ENCODE results near the gene C19orf85. TPM values are rescaled to one million over a fixed set of nuclear protein-coding genes. Genes with fewer than 3 reads are reported as not detected.

Gene C19orf85
- total and polyA plus RNA-seq, 3 experiments from 2014 or later, result not detected

- CTCF ChIA-PET, result interaction anchor here (1.0 to 6.4 kb wide), 2 partner anchors 16 to 20 kb away, joined by 8 to 34 read pairs; no protein-coding TSS in a partner anchor
- POLR2A ChIA-PET, result no interaction called here
- H3K4me3 Mint-ChIP-seq, result peak within 1 kb of the TSS in 5 of 7 donors; percentile 19 to 83 (median 48)
These were observed 23.6 kb upstream of the C19orf85 start, which contains the start of gene SSC5D for GRCh38 chr19:55487924-55488687. SSC5D (plus strand) TSS chr19:55488436; CDS start chr19:55488590, 154 bp downstream.

GRCh38 chr19:55486971-55487923 lies 22.7 kb upstream of the C19orf85 start:
- POLR2A ChIA-PET, result interaction anchor here (0.7 kb wide), 1 partner anchor 11 kb away, joined by 3 read pairs; no protein-coding TSS in a partner anchor
- Mint-ChIP-seq H3K9me3 (no peaks in the 10 kb centered on the region), H3K27ac (peak overlapping the region; percentile 3 to 86 (median 58)), H3K27me3 (peaks cover 2 to 8% of the 10 kb centered on the region in 2 donors), H3K36me3 (peaks cover 0 to 5% (median 0%) of the 10 kb centered on the region in 3 donors), H3K4me1 (peaks cover 5 to 26% (median 9%) of the 10 kb centered on the region in 3 donors), H3K4me3 (peak overlapping the region in 5 of 7 donors; percentile 19 to 83 (median 48))
- Histone ChIP-seq H3K27ac (ENCODE audit: low read depth, low read length) (peak overlapping the region; percentile 57), H3K27me3 (ENCODE audit: insufficient read depth, low read length, poor library complexity, severe bottlenecking) (no peaks in the 10 kb centered on the region), H3K36me3 (ENCODE audit: insufficient read depth, low read length) (no peaks in the 10 kb centered on the region), H3K9me3 (ENCODE audit: low read length) (no peaks in the 10 kb centered on the region), H3K4me1 (ENCODE audit: insufficient read depth, low read length) (peaks cover 10% of the 10 kb centered on the region), H3K4me3 (ENCODE audit: low read length) (no peak overlapping the region)
- CTCF ChIA-PET, result interaction anchor here (1.0 to 6.4 kb wide), 2 partner anchors 17 to 19 kb away, joined by 8 to 34 read pairs; no protein-coding TSS in a partner anchor
- no peak for DNase-seq

More at GRCh38 chr19:55487924-55488687, 23.6 kb upstream of the C19orf85 start, which contains the start of gene SSC5D:
- Histone ChIP-seq H3K4me1 (ENCODE audit: insufficient read depth, low read length) (peaks cover 10% of the 10 kb centered on the region), H3K4me3 (ENCODE audit: low read length) (no peak within 1 kb of the TSS), H3K27ac (ENCODE audit: low read depth, low read length) (peak within 1 kb of the TSS; percentile 57), H3K9me3 (ENCODE audit: low read length) (no peaks in the 10 kb centered on the region), H3K36me3 (ENCODE audit: insufficient read depth, low read length) (no peaks in the 10 kb centered on the region), H3K27me3 (ENCODE audit: insufficient read depth, low read length, poor library complexity, severe bottlenecking) (no peaks in the 10 kb centered on the region)
- peaks cover 0 to 1% (median 0%) of the 10 kb centered on the region in 3 donors for H3K36me3 Mint-ChIP-seq
- peak within 1 kb of the TSS in 7 of 8 donors; percentile 3 to 86 (median 66) for H3K27ac Mint-ChIP-seq
- peaks cover 2 to 10% of the 10 kb centered on the region in 2 donors for H3K27me3 Mint-ChIP-seq
- no peaks in the 10 kb centered on the region for H3K9me3 Mint-ChIP-seq
- no peak for DNase-seq
- H3K4me1 Mint-ChIP-seq, result peaks cover 5 to 26% (median 9%) of the 10 kb centered on the region in 3 donors

- peak overlapping the region; percentile 57 for H3K27ac ChIP-seq (ENCODE audit: low read depth, low read length)
- peaks cover 0 to 8% (median 0%) of the 10 kb centered on the region in 3 donors for H3K36me3 Mint-ChIP-seq
- H3K36me3 ChIP-seq (ENCODE audit: insufficient read depth, low read length), result no peaks in the 10 kb centered on the region
- peaks cover 10% of the 10 kb centered on the region for H3K4me1 ChIP-seq (ENCODE audit: insufficient read depth, low read length)
- H3K27me3 Mint-ChIP-seq, result no peaks in the 10 kb centered on the region
- no peaks in the 10 kb centered on the region for H3K9me3 ChIP-seq (ENCODE audit: low read length)
- H3K4me3 ChIP-seq (ENCODE audit: low read length), result no peak overlapping the region
- peaks cover 5 to 26% (median 9%) of the 10 kb centered on the region in 3 donors for H3K4me1 Mint-ChIP-seq
- no peaks in the 10 kb centered on the region for H3K27me3 ChIP-seq (ENCODE audit: insufficient read depth, low read length, poor library complexity, severe bottlenecking)
- peak overlapping the region in 6 of 8 donors; percentile 77 to 96 (median 90) for H3K27ac Mint-ChIP-seq
- CTCF ChIA-PET, result interaction anchor here (2.4 to 6.4 kb wide), 2 partner anchors 11 to 18 kb away, joined by 10 to 34 read pairs; partner anchors contain the start of gene ZNF628
- POLR2A ChIA-PET, result interaction anchor here (0.7 to 1.9 kb wide), 2 partner anchors 10 kb away, joined by 3 to 14 read pairs; partner anchors contain the start of gene ZNF628
- H3K9me3 Mint-ChIP-seq, result no peaks in the 10 kb centered on the region
- H3K4me3 Mint-ChIP-seq, result peak overlapping the region; percentile 72 to 87 (median 75)
- no peak for DNase-seq
These were observed 21.8 kb upstream of the C19orf85 start for GRCh38 chr19:55486043-55486970.

DNA sequence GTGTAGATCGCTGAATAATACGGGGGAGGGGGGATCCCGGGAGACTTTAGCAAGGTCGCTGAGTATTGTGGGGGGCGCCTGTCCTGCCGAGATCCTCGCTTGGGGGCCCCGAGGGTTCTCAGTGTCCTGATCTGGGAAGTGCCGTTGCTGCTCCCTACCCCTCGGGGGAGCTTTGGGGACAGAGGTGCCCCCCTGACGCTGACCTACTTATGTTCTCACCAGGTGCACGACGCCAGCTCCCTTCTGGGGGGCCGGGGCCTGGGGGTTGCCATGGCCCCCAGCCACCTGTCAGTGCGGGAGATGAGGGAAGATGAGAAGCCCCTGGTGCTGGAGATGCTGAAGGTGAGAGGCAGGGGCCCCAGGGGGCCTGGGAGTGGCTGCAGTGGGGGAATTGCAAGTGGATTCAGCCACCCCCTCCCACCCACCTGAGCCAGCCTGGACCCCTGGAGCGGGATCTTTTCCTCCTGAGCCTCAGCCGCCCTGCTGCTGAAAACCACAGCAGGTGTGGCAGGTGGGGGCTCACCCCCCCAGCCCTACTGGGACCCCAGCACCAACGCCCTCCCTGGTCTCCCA lies 21.0 kb upstream of the C19orf85 start:
- no peaks in the 10 kb centered on the region for H3K27me3 Mint-ChIP-seq
- H3K27ac Mint-ChIP-seq, result peak overlapping the region; percentile 77 to 98 (median 90)
- H3K36me3 Mint-ChIP-seq, result peaks cover 0 to 10% (median 0%) of the 10 kb centered on the region in 3 donors
- H3K9me3 ChIP-seq (ENCODE audit: low read length), result no peaks in the 10 kb centered on the region
- H3K9me3 Mint-ChIP-seq, result no peaks in the 10 kb centered on the region
- ChIA-PET POLR2A (interaction anchor here (0.6 to 1.9 kb wide), 5 partner anchors 9 to 226 kb away, joined by 3 to 14 read pairs (median 6); partner anchors contain the start of genes ISOC2, PPP6R1, UBE2S and ZNF628), CTCF (interaction anchor here (0.8 to 6.4 kb wide), 3 partner anchors 10 to 147 kb away, joined by 4 to 34 read pairs (median 10); partner anchors contain the start of gene ZNF628)
- H3K4me3 Mint-ChIP-seq, result peak overlapping the region; percentile 73 to 88 (median 77)
- no peaks in the 10 kb centered on the region for H3K27me3 ChIP-seq (ENCODE audit: insufficient read depth, low read length, poor library complexity, severe bottlenecking)
- DNase-seq, result peak in 1 of 5 donors; percentile 39
- peak overlapping the region; percentile 61 for H3K27ac ChIP-seq (ENCODE audit: low read depth, low read length)
- peak overlapping the region; percentile 64 for H3K4me3 ChIP-seq (ENCODE audit: low read length)
- no peaks in the 10 kb centered on the region for H3K36me3 ChIP-seq (ENCODE audit: insufficient read depth, low read length)
- H3K4me1 ChIP-seq (ENCODE audit: insufficient read depth, low read length), result peaks cover 10% of the 10 kb centered on the region
- H3K4me1 Mint-ChIP-seq, result peaks cover 5 to 27% (median 11%) of the 10 kb centered on the region in 3 donors

DNA sequence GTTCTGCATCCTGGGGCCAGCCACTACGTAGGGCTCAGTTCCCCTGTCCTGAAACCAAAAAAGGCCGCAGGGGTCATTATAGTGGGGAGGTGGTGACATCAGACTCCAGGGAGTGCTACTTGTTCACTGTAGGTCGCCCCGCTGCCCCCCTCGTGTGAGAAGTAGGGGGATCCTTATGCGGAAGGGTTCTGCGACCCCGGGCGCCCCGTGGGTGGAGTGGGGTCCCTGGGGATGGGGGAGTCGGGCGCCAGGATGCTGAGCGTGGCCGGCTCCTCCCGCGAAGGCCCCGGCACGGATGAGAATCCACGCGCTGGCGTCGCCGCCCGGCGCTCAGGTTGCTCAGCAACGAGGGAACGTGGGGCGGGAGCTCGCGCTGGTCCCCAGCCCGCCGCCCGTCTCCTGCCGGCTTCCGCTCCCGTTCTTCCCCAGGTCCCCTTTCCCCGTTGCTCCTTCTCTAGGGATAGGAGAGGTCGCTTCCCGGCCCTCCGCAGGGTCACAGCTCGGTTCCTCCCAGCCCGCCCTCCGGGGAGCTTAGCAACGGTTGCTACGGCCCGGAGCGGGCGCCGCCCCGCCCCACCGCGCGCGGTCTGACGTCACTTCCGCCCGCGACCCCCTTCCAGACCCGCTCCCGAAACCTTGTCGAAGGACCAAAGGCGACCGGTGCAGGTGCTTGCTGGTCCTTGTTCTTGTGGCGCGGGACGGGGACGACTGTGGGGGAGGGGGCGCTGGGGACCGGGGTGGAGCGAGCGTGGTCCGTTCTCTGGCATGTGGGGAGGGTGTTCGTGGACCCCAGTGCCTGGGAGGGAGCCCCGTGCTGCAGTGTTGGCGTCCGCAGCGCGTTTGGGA lies 20.3 kb upstream of the C19orf85 start, which contains the start of gene NAT14:
Gene NAT14 (plus strand): TSS at position 596 of the 846 bp plus-strand sequence. CDS start 521 bp downstream, outside the sequence.
- Mint-ChIP-seq H3K27ac (peak within 1 kb of the TSS; percentile 77 to 98 (median 90)), H3K4me1 (peaks cover 6 to 31% (median 11%) of the 10 kb centered on the region in 3 donors), H3K36me3 (peaks cover 0 to 13% (median 0%) of the 10 kb centered on the region in 3 donors), H3K27me3 (no peaks in the 10 kb centered on the region), H3K4me3 (peak within 1 kb of the TSS; percentile 73 to 88 (median 77)), H3K9me3 (no peaks in the 10 kb centered on the region)
- ChIA-PET POLR2A (interaction anchor here (0.6 to 1.9 kb wide), 5 partner anchors 8 to 226 kb away, joined by 3 to 14 read pairs (median 6); partner anchors contain the start of genes ISOC2, PPP6R1, UBE2S and ZNF628), CTCF (interaction anchor here (0.8 to 6.4 kb wide), 4 partner anchors 9 to 343 kb away, joined by 3 to 34 read pairs (median 7); partner anchors contain the start of gene ZNF628)
- peaks cover 10% of the 10 kb centered on the region for H3K4me1 ChIP-seq (ENCODE audit: insufficient read depth, low read length)
- peak; percentile 49 to 82 (median 70) for DNase-seq
- no peaks in the 10 kb centered on the region for H3K36me3 ChIP-seq (ENCODE audit: insufficient read depth, low read length)
- no peaks in the 10 kb centered on the region for H3K9me3 ChIP-seq (ENCODE audit: low read length)
- H3K27me3 ChIP-seq (ENCODE audit: insufficient read depth, low read length, poor library complexity, severe bottlenecking), result no peaks in the 10 kb centered on the region
- peak within 1 kb of the TSS; percentile 64 for H3K4me3 ChIP-seq (ENCODE audit: low read length)
- H3K27ac ChIP-seq (ENCODE audit: low read depth, low read length), result peak within 1 kb of the TSS; percentile 61
